H1 (cell line): Measurements from ENCODE around the gene FRMD4A. TPM values are rescaled to one million over a fixed set of nuclear protein-coding genes. Genes with fewer than 3 reads are reported as not detected.

Source experiments
- CREB1 ChIP-seq: IDR thresholded peaks from 2 replicates; pipeline ENCODE4 v1.6.1; 2012; ENCODE audit warnings: inconsistent platforms
- EGR1 ChIP-seq: IDR thresholded peaks from 2 replicates; pipeline ENCODE4 v1.6.1; 2011; ENCODE audit warnings: low read depth, low read length, borderline replicate concordance
- JUN ChIP-seq: IDR thresholded peaks from 2 replicates; pipeline ENCODE4 v1.6.1; 2011; ENCODE audit warnings: low read depth, mild to moderate bottlenecking, improper control_type of control experiment, low read length
- RFX5 ChIP-seq: IDR thresholded peaks from 2 replicates; pipeline ENCODE4 v1.6.1; 2011; ENCODE audit warnings: low read depth, low read length, improper control_type of control experiment, borderline replicate concordance
- RNF2 ChIP-seq: fragments of 200-900, 300-1000 bp; sonication (generic); IDR thresholded peaks from 2 replicates; pipeline ENCODE4 v1.7.1; 2016; ENCODE audit warnings: borderline replicate concordance, low read depth, mild to moderate bottlenecking, antibody characterized with exemption, low read length; ENCODE audit not compliant: poor library complexity, severe bottlenecking; ENCODE audit errors: missing control alignments
- SP1 ChIP-seq: IDR thresholded peaks from 2 replicates; pipeline ENCODE4 v1.6.1; 2011; ENCODE audit warnings: low read depth, low read length
- SUZ12 ChIP-seq: fragments of 200-600 bp; sonication (generic); IDR thresholded peaks from 2 replicates; pipeline ENCODE4 v1.6.1; 2012; ENCODE audit warnings: mild to moderate bottlenecking, inconsistent platforms, low read length, moderate library complexity, mixed read lengths
- polyA plus RNA-seq, 7 experiments: library from polyadenylated mRNA; depleted of rRNA in 3 of 7; stranded (reverse) in 5 of 7; unstranded in 2 of 7; fragments of >200 nt in 5 of 7; fragments of 200-250 nt in 2 of 7; gene quantifications; 1 replicate in 5 of 7; 2 replicates in 1 of 7; 4 replicates in 1 of 7; pipeline versions ENCODE4 v1.2.1 to v1.2.3, GENCODE V29; 2011 to 2013; ENCODE audit warnings: missing spikeins in 2 of 7, mixed read lengths in 2 of 7
- total RNA-seq: library from RNA; stranded (reverse); fragmentation: NEBNext Ultra II Directional; extraction: Animal tissue kit (Norgen Biotek cat#: 25700); gene quantifications from 2 replicates; pipeline ENCODE4 v1.2.1, GENCODE V29; 2021

Gene FRMD4A
- total and polyA plus RNA-seq, 2 of the 8 experiments (the other 6 are each of a cell fraction or from before 2014, with no cell fraction given), result 38.6 to 39.6 TPM

- no peak for TF ChIP-seq SUZ12
- TF ChIP-seq RNF2, result no peak
- no peak for TF ChIP-seq RFX5
- TF ChIP-seq JUN, result no peak
- no peak for TF ChIP-seq EGR1
- TF ChIP-seq SP1, result no peak
- TF ChIP-seq CREB1, result no peak
Observed at GRCh38 chr10:13719425-13719824, 611.3 kb downstream of the FRMD4A start (continued).
